Cerebellar nuclear complex (tissue), 1 donor: ENCODE data around the gene TTC8.
"Not testable (repeated sequence)": the region's sequence is repeated elsewhere in the genome, so short reads cannot be mapped to it uniquely, and the experiment has no call there.

Experiments used
- DNase-seq, 2 experiments: peaks; one replicate each; lab custom pipeline; 2025; lab: John Stamatoyannopoulos, UW

TTC8 gene

GRCh38 chr14:88825078-88825458 lies 617 bp downstream of the TTC8 start:
- no peak for DNase-seq

GRCh38 chr14:88825503-88825902 lies 1.1 kb downstream of the TTC8 start:
- DNase-seq: no peak

GRCh38 chr14:88829188-88829587 lies 4.7 kb downstream of the TTC8 start:
- no peak for DNase-seq

GRCh38 chr14:88829685-88830302 lies 5.3 kb downstream of the TTC8 start:
- DNase-seq: no peak

GRCh38 chr14:88831284-88831683 lies 6.8 kb downstream of the TTC8 start:
- DNase-seq: no peak

GRCh38 chr14:88834883-88835431 lies 10.5 kb downstream of the TTC8 start:
- DNase-seq: no peak

- DNase-seq: no peak
Measured at GRCh38 chr14:88835661-88836060, 11.2 kb downstream of the TTC8 start.

GRCh38 chr14:88837495-88837894 lies 13.0 kb downstream of the TTC8 start:
- no peak for DNase-seq

- DNase-seq: no peak
Measured at GRCh38 chr14:88838015-88838414, 13.6 kb downstream of the TTC8 start.

GRCh38 chr14:88840926-88841325 lies 16.5 kb downstream of the TTC8 start:
- no peak for DNase-seq

- no peak for DNase-seq
Measured at GRCh38 chr14:88841741-88842140, 17.3 kb downstream of the TTC8 start.

- DNase-seq: no peak
Measured at GRCh38 chr14:88842414-88842813, 18.0 kb downstream of the TTC8 start.

GRCh38 chr14:88844980-88845491 lies 20.6 kb downstream of the TTC8 start:
- no peak for DNase-seq

- no peak for DNase-seq
Measured at GRCh38 chr14:88848571-88848970, 24.1 kb downstream of the TTC8 start.

- DNase-seq: no peak
Measured at GRCh38 chr14:88849716-88850115, 25.3 kb downstream of the TTC8 start.

- DNase-seq: no peak
Measured at GRCh38 chr14:88851587-88851986, 27.1 kb downstream of the TTC8 start.

GRCh38 chr14:88852632-88853031 lies 28.2 kb downstream of the TTC8 start:
- no peak for DNase-seq

- DNase-seq: no peak
Measured at GRCh38 chr14:88853129-88853528, 28.7 kb downstream of the TTC8 start.

GRCh38 chr14:88856786-88857366 lies 32.4 kb downstream of the TTC8 start:
- DNase-seq: no peak

GRCh38 chr14:88857861-88858260 lies 33.4 kb downstream of the TTC8 start:
- not testable (repeated sequence) for DNase-seq

GRCh38 chr14:88859118-88859517 lies 34.7 kb downstream of the TTC8 start:
- not testable (repeated sequence) for DNase-seq

GRCh38 chr14:88863167-88863566 lies 38.7 kb downstream of the TTC8 start:
- no peak for DNase-seq

- DNase-seq: no peak
Measured at GRCh38 chr14:88864198-88864597, 39.7 kb downstream of the TTC8 start.

GRCh38 chr14:88866305-88866704 lies 41.9 kb downstream of the TTC8 start:
- DNase-seq: no peak
